ENCODE results near the gene FOSB. TPM values are rescaled to one million over a fixed set of nuclear protein-coding genes. Genes with fewer than 3 reads are reported as not detected.

Gene FOSB
- total RNA-seq, 1 donor from 2014 or later, result 13.3 TPM

- no peak overlapping the region for H3K4me2 ChIP-seq (ENCODE audit: low read length)
- no peaks in the 10 kb centered on the region for H3K9me3 ChIP-seq (ENCODE audit: insufficient read depth, low read depth, low read length)
- H3K27me3 ChIP-seq (ENCODE audit: insufficient read depth, low read length), result peaks cover 13% of the 10 kb centered on the region
- Mint-ChIP-seq H3K9me3 (ENCODE audit: unreplicated experiment) (peaks cover 2% of the 10 kb centered on the region), H3K4me3 (ENCODE audit: unreplicated experiment) (no peak overlapping the region), H3K27me3 (ENCODE audit: low read depth, unreplicated experiment) (peaks cover 24% of the 10 kb centered on the region), H3K4me1 (ENCODE audit: low read depth, unreplicated experiment) (peaks cover 6% of the 10 kb centered on the region), H3K27ac (ENCODE audit: unreplicated experiment) (no peak overlapping the region), H3K36me3 (ENCODE audit: low read depth, unreplicated experiment) (no peaks in the 10 kb centered on the region)
- no peak overlapping the region for H3K9ac ChIP-seq (ENCODE audit: low read length)
- H3K4me3 ChIP-seq (ENCODE audit: insufficient read depth, low read depth, low read length), result no peak overlapping the region
- no peak for DNase-seq (ENCODE audit: low read depth)
- no peak overlapping the region for H3K27ac ChIP-seq (ENCODE audit: low read depth, low read length)
- TF ChIP-seq, protein P1, sequence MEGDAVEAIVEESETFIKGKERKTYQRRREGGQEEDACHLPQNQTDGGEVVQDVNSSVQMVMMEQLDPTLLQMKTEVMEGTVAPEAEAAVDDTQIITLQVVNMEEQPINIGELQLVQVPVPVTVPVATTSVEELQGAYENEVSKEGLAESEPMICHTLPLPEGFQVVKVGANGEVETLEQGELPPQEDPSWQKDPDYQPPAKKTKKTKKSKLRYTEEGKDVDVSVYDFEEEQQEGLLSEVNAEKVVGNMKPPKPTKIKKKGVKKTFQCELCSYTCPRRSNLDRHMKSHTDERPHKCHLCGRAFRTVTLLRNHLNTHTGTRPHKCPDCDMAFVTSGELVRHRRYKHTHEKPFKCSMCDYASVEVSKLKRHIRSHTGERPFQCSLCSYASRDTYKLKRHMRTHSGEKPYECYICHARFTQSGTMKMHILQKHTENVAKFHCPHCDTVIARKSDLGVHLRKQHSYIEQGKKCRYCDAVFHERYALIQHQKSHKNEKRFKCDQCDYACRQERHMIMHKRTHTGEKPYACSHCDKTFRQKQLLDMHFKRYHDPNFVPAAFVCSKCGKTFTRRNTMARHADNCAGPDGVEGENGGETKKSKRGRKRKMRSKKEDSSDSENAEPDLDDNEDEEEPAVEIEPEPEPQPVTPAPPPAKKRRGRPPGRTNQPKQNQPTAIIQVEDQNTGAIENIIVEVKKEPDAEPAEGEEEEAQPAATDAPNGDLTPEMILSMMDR (IDR thresholded peaks at IDR 0.05; ENCODE audit: insufficient read depth, low read depth, low read length), result no peak
- TF ChIP-seq EZH2 (IDR thresholded peaks at IDR 0.05; ENCODE audit: insufficient read depth, low read length), result no peak
- no peaks in the 10 kb centered on the region for H3K79me2 ChIP-seq (ENCODE audit: insufficient read depth, low read length)
- peaks cover 22% of the 10 kb centered on the region for H3K4me1 ChIP-seq (ENCODE audit: insufficient read depth, low read length)
- peaks cover 3% of the 10 kb centered on the region for H4K20me1 ChIP-seq (ENCODE audit: insufficient read depth, low read length)
- FAIRE-seq, result no peak
- H2AFZ ChIP-seq (ENCODE audit: low read depth, low read length), result no peak overlapping the region
- H3K36me3 ChIP-seq (ENCODE audit: insufficient read depth, low read length), result no peaks in the 10 kb centered on the region
These were observed 33.9 kb downstream of the FOSB start for GRCh38 chr19:45501730-45502014.

DNA sequence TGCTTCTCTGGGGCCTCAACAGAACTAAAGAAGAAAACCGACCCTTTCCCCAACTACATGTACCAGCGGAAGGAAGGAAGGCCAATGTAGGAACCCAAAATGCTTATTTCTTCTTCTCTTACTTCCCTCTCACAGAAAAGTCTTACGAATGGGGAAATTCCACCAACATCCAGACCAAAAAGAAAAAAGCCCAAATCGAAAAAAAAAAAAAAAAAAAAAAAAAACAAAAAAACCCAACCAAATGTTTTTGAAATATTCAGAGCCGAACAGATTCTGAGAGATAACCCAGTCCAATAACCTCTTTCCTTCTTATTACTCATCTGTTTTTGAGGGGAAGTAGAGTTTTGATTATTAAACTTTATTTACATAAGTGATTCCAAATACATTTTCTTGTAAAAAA lies 34.3 kb downstream of the FOSB start:
- Mint-ChIP-seq H3K4me3 (ENCODE audit: unreplicated experiment) (no peak overlapping the region), H3K27ac (ENCODE audit: unreplicated experiment) (no peak overlapping the region), H3K4me1 (ENCODE audit: low read depth, unreplicated experiment) (peaks cover 6% of the 10 kb centered on the region), H3K27me3 (ENCODE audit: low read depth, unreplicated experiment) (peaks cover 23% of the 10 kb centered on the region), H3K36me3 (ENCODE audit: low read depth, unreplicated experiment) (no peaks in the 10 kb centered on the region), H3K9me3 (ENCODE audit: unreplicated experiment) (peaks cover 2% of the 10 kb centered on the region)
- no peak overlapping the region for H3K4me3 ChIP-seq (ENCODE audit: insufficient read depth, low read depth, low read length)
- no peaks in the 10 kb centered on the region for H3K9me3 ChIP-seq (ENCODE audit: insufficient read depth, low read depth, low read length)
- no peak overlapping the region for H3K27ac ChIP-seq (ENCODE audit: low read depth, low read length)
- H3K27me3 ChIP-seq (ENCODE audit: insufficient read depth, low read length), result peaks cover 13% of the 10 kb centered on the region
- no peak overlapping the region for H3K9ac ChIP-seq (ENCODE audit: low read length)
- H3K36me3 ChIP-seq (ENCODE audit: insufficient read depth, low read length), result no peaks in the 10 kb centered on the region
- peaks cover 3% of the 10 kb centered on the region for H4K20me1 ChIP-seq (ENCODE audit: insufficient read depth, low read length)
- H3K79me2 ChIP-seq (ENCODE audit: insufficient read depth, low read length), result peaks cover 2% of the 10 kb centered on the region
- peaks cover 20% of the 10 kb centered on the region for H3K4me1 ChIP-seq (ENCODE audit: insufficient read depth, low read length)
- H2AFZ ChIP-seq (ENCODE audit: low read depth, low read length), result no peak overlapping the region
- FAIRE-seq (no peak), DNase-seq (ENCODE audit: low read depth) (no peak)
- H3K4me2 ChIP-seq (ENCODE audit: low read length), result no peak overlapping the region
- no peak for TF ChIP-seq EZH2 (IDR thresholded peaks at IDR 0.05; ENCODE audit: insufficient read depth, low read length)
- TF ChIP-seq, protein P1 (IDR thresholded peaks at IDR 0.05; ENCODE audit: insufficient read depth, low read depth, low read length), result no peak

DNA sequence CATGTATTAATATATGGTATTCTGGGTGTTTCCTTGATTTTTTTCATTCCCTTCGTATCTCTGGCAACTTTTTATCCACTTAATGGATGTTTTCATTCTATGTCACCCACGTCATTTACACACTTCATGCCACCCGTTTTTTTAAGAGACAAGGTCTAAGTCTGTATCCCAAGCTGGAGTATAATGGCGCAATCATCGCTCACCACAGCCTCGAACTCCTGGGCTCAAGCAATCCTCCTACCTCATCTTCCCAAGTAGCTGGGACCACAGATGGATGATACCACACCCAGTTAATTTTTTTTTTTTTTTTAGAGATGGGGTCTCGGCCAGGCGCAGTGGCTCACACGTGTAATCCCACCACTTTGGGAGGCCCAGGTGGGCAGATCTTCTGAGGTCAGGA lies 36.1 kb downstream of the FOSB start:
- H3K27me3 Mint-ChIP-seq (ENCODE audit: low read depth, unreplicated experiment), result peaks cover 13% of the 10 kb centered on the region
- H3K9ac ChIP-seq (ENCODE audit: low read length), result no peak overlapping the region
- no peak overlapping the region for H3K4me3 Mint-ChIP-seq (ENCODE audit: unreplicated experiment)
- H3K36me3 Mint-ChIP-seq (ENCODE audit: low read depth, unreplicated experiment), result no peaks in the 10 kb centered on the region
- DNase-seq (ENCODE audit: low read depth), result no peak
- no peak overlapping the region for H3K4me3 ChIP-seq (ENCODE audit: insufficient read depth, low read depth, low read length)
- peaks cover 4% of the 10 kb centered on the region for H4K20me1 ChIP-seq (ENCODE audit: insufficient read depth, low read length)
- H3K4me1 ChIP-seq (ENCODE audit: insufficient read depth, low read length), result peaks cover 17% of the 10 kb centered on the region
- no peaks in the 10 kb centered on the region for H3K9me3 ChIP-seq (ENCODE audit: insufficient read depth, low read depth, low read length)
- H3K27ac ChIP-seq (ENCODE audit: low read depth, low read length), result no peak overlapping the region
- no peak overlapping the region for H3K4me2 ChIP-seq (ENCODE audit: low read length)
- H3K27ac Mint-ChIP-seq (ENCODE audit: unreplicated experiment), result no peak overlapping the region
- no peaks in the 10 kb centered on the region for H3K36me3 ChIP-seq (ENCODE audit: insufficient read depth, low read length)
- no peak for TF ChIP-seq EZH2 (IDR thresholded peaks at IDR 0.05; ENCODE audit: insufficient read depth, low read length)
- TF ChIP-seq, protein P1 (IDR thresholded peaks at IDR 0.05; ENCODE audit: insufficient read depth, low read depth, low read length), result no peak
- no peak for FAIRE-seq
- H2AFZ ChIP-seq (ENCODE audit: low read depth, low read length), result no peak overlapping the region
- peaks cover 2% of the 10 kb centered on the region for H3K9me3 Mint-ChIP-seq (ENCODE audit: unreplicated experiment)
- H3K4me1 Mint-ChIP-seq (ENCODE audit: low read depth, unreplicated experiment), result peaks cover 6% of the 10 kb centered on the region
- peaks cover 8% of the 10 kb centered on the region for H3K27me3 ChIP-seq (ENCODE audit: insufficient read depth, low read length)
- peaks cover 20% of the 10 kb centered on the region for H3K79me2 ChIP-seq (ENCODE audit: insufficient read depth, low read length)
